Testis (tissue), 3 donors: ENCODE data around the gene TBKBP1. TPM values are rescaled to one million over a fixed set of nuclear protein-coding genes. Genes with fewer than 3 reads are reported as not detected.

Source experiments
- DNase-seq: peaks from one replicate; pipeline ENCODE4 v3.0.0-alpha.2; 2019
- H3K27ac ChIP-seq, 2 donors: fragments of 200-600 bp; sonication (generic); one replicate each; pipeline ENCODE4 v1.5.1; 2019
- H3K27me3 ChIP-seq: fragments of 200-600 bp; sonication (generic); one replicate; pipeline ENCODE4 v1.5.1; 2019
- H3K36me3 ChIP-seq: fragments of 200-600 bp; sonication (generic); one replicate; pipeline ENCODE4 v1.5.1; 2017; ENCODE audit warnings: low read depth; ENCODE audit errors: missing control alignments
- H3K4me1 ChIP-seq: fragments of 200-600 bp; sonication (generic); one replicate; pipeline ENCODE4 v1.5.1; 2019
- H3K4me3 ChIP-seq, 2 donors: fragments of 200-600 bp; sonication (generic); one replicate each; pipeline ENCODE4 v1.5.1; 2017 to 2019
- H3K9me3 ChIP-seq: fragments of 200-600 bp; sonication (generic); one replicate; pipeline ENCODE4 v1.5.1; 2017
- POLR2A ChIP-seq: fragments of 450-650 bp; IDR thresholded peaks from one replicate; pipeline ENCODE4 v1.6.1; 2017; ENCODE audit warnings: antibody characterized with exemption, mild to moderate bottlenecking, moderate library complexity
- WGBS, 2 donors: methylation state at CpG; one replicate each; pipeline ENCODE4 v1.1.5; 2018; 5-methylcytosine and 5-hydroxymethylcytosine counted together
- intact Hi-C: fragments of 100-400 bp; cut with DNase I; formaldehyde crosslinking; loops from one replicate; pipeline ENCODE4 v1.15.1; 2023; ENCODE audit warnings: low total_unique reads
- polyA plus RNA-seq: library from polyadenylated mRNA; stranded (reverse); fragments of 350-450 nt; fragmentation: Illumina TruSeq; extraction: RNeasy Lipid Tissue Mini Kit (QIAGEN cat#74804); gene quantifications from one replicate; pipeline ENCODE4 v1.2.3, GENCODE V29; 2014; ENCODE audit warnings: low read depth, low replicate concordance; ENCODE audit not compliant: insufficient read depth
- total RNA-seq, 2 donors: library from RNA; depleted of rRNA; stranded (reverse); fragments of >200 nt; gene quantifications; one replicate each; pipeline ENCODE4 v1.2.3, GENCODE V29; 2016
- TF ChIP-seq, protein P1 (sequence below), 3 experiments: fragments of 450-650 bp in 2 of 3; fragments of 200-600 bp in 1 of 3; sonication (generic) in 1 of 3; IDR thresholded peaks; one replicate each; pipeline ENCODE4 v1.5.1; 2016 to 2019; ENCODE audit warnings: antibody characterized with exemption in 3 of 3, mild to moderate bottlenecking in 2 of 3, moderate library complexity in 1 of 3

TBKBP1 gene
- total and polyA plus RNA-seq, 3 donors from 2014 or later, result 21.9 to 23.3 (median 23.3) TPM

- Histone ChIP-seq H3K36me3 (no peaks in the 10 kb centered on the region), H3K4me1 (peaks cover 8% of the 10 kb centered on the region), H3K4me3 (peak overlapping the region in 1 of 2 donors; percentile 41), H3K27ac (no peak overlapping the region), H3K27me3 (no peaks in the 10 kb centered on the region), H3K9me3 (no peaks in the 10 kb centered on the region)
- intact Hi-C loops, result no loop called here
- DNase-seq, result no peak
- WGBS, 2 donors, result 45 to 81% methylated on average over 3 of the region's 3 CpGs
- TF ChIP-seq POLR2A, result no peak
- TF ChIP-seq, protein P1, sequence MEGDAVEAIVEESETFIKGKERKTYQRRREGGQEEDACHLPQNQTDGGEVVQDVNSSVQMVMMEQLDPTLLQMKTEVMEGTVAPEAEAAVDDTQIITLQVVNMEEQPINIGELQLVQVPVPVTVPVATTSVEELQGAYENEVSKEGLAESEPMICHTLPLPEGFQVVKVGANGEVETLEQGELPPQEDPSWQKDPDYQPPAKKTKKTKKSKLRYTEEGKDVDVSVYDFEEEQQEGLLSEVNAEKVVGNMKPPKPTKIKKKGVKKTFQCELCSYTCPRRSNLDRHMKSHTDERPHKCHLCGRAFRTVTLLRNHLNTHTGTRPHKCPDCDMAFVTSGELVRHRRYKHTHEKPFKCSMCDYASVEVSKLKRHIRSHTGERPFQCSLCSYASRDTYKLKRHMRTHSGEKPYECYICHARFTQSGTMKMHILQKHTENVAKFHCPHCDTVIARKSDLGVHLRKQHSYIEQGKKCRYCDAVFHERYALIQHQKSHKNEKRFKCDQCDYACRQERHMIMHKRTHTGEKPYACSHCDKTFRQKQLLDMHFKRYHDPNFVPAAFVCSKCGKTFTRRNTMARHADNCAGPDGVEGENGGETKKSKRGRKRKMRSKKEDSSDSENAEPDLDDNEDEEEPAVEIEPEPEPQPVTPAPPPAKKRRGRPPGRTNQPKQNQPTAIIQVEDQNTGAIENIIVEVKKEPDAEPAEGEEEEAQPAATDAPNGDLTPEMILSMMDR (IDR thresholded peaks at IDR 0.05), result no peak
These were observed 15.6 kb downstream of the TBKBP1 start for GRCh38 chr17:47709594-47709993.

- no peak overlapping the region for H3K27ac ChIP-seq
- intact Hi-C loops, result no loop called here
- TF ChIP-seq POLR2A, result no peak
- TF ChIP-seq, protein P1 (IDR thresholded peaks at IDR 0.05), result no peak
- DNase-seq, result no peak
- H3K4me3 ChIP-seq, result no peak overlapping the region
- H3K9me3 ChIP-seq, result no peaks in the 10 kb centered on the region
- H3K4me1 ChIP-seq, result peaks cover 6% of the 10 kb centered on the region
- 85 to 94% methylated on average over 10 to 15 of the region's 15 CpGs for WGBS, 2 donors
- no peaks in the 10 kb centered on the region for H3K36me3 ChIP-seq
- H3K27me3 ChIP-seq, result no peaks in the 10 kb centered on the region
These were observed 17.6 kb downstream of the TBKBP1 start for GRCh38 chr17:47711366-47712099.

- no peak for DNase-seq
- no peak for TF ChIP-seq POLR2A
- TF ChIP-seq, protein P1 (IDR thresholded peaks at IDR 0.05), result no peak
- intact Hi-C loops, result no loop called here
- WGBS, 2 donors, result 63 to 71% methylated on average over 4 to 5 of the region's 5 CpGs
- peaks cover 5% of the 10 kb centered on the region for H3K4me1 ChIP-seq
- H3K27ac ChIP-seq, result no peak overlapping the region
- H3K4me3 ChIP-seq, result no peak overlapping the region
- H3K36me3 ChIP-seq, result no peaks in the 10 kb centered on the region
- H3K9me3 ChIP-seq, result no peaks in the 10 kb centered on the region
- H3K27me3 ChIP-seq, result no peaks in the 10 kb centered on the region
These were observed 18.5 kb downstream of the TBKBP1 start for GRCh38 chr17:47712330-47713023.

DNA sequence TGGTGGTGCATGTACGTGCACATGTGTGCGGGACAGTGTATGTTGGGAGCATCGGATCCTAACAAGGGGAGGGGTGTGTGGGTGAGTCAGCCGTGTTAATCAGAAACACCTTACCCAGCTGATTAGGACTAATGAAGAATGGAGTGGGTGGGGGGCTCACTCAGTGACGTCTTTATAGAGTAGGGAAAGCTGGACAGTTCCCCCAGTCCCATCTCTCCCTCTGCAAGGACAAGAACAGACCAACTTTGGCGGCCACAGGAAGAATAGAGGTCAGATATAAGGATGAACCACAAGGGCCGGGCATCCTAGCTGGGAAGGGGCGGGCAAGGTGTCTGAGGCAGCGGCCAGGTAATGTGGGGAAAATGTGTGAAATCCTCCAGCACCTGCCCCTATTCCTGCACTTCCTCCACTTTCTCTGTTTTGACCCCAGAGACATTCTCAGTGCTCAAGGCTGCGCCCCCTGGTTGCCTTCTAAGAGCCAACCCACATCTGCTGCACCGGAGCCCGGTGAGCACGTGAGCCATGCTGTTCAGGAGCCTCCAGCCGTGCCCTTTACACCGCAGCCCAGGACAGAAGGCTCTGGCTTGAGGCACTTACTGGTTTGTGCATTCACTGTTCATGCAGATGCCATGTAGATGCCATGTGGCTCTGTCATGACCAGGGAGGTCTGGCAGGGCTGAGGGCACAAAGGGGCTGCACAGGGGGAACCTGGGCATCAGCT, 20.2 kb downstream of the TBKBP1 start:
- 61 to 63% methylated on average over 15 of the region's 15 CpGs for WGBS, 2 donors

More for the DNA sequence above, 20.2 kb downstream of the TBKBP1 start:
- intact Hi-C loops, result no loop called here
- no peak overlapping the region for H3K27ac ChIP-seq
- no peaks in the 10 kb centered on the region for H3K9me3 ChIP-seq
- TF ChIP-seq POLR2A, result no peak
- TF ChIP-seq, protein P1 (IDR thresholded peaks at IDR 0.05), result no peak
- H3K36me3 ChIP-seq, result no peaks in the 10 kb centered on the region
- H3K4me3 ChIP-seq, result no peak overlapping the region
- no peaks in the 10 kb centered on the region for H3K27me3 ChIP-seq
- no peaks in the 10 kb centered on the region for H3K4me1 ChIP-seq
- no peak for DNase-seq
